ENCODE results near the gene CYP2D6. TPM values are rescaled to one million over a fixed set of nuclear protein-coding genes. Genes with fewer than 3 reads are reported as not detected.

The CYP2D6 gene
- total and polyA plus RNA-seq, 2 of the 8 experiments (the other 6 are each of a cell fraction or from before 2014, with no cell fraction given) = 0.93 to 1.7 TPM

- Histone ChIP-seq H3K18ac (ENCODE audit: extremely low read depth, low read length) (no peak overlapping the region), H3K23ac (ENCODE audit: insufficient read length) (no peak overlapping the region), H3K9ac (replicated peaks in 1 of 4; ENCODE audit: extremely low read depth in 1 of 4, low read depth in 3 of 4, low read length in 3 of 4) (no peak overlapping the region), H4K20me1 (replicated peaks in 1 of 2; ENCODE audit: control insufficient read depth in 1 of 2, insufficient read depth in 2 of 2, low read length in 2 of 2) (peaks cover 10 to 20% of the 10 kb centered on the region in 2 experiments), H2BK120ac (replicated peaks; ENCODE audit: low read depth, low read length) (no peak overlapping the region), H3K36me3 (ENCODE audit: control insufficient read depth in 2 of 4, insufficient read depth in 4 of 4, low read length in 3 of 4) (no peaks in the 10 kb centered on the region), H2BK12ac (ENCODE audit: low read depth, low read length) (no peak overlapping the region), H3K4ac (replicated peaks; ENCODE audit: insufficient read length, low read depth, low read length) (no peak overlapping the region), H2BK20ac (ENCODE audit: low read length) (no peak overlapping the region), H3K27me3 (replicated peaks in 1 of 4; ENCODE audit: control insufficient read depth in 3 of 4, extremely low read depth in 1 of 4, insufficient read depth in 3 of 4, low read length in 3 of 4) (no peaks in the 10 kb centered on the region), H2BK5ac (ENCODE audit: low read depth, low read length) (no peak overlapping the region), H4K91ac (replicated peaks; ENCODE audit: insufficient read length, low read length) (no peak overlapping the region), H3K23me2 (ENCODE audit: low read depth, low read length) (no peaks in the 10 kb centered on the region), H3K4me1 (replicated peaks in 1 of 4; ENCODE audit: control insufficient read depth in 3 of 4, insufficient read depth in 4 of 4, low read length in 3 of 4) (peaks cover 0 to 5% (median 1%) of the 10 kb centered on the region in 4 experiments; a peak in 3 of 7 replicates), H3K79me2 (ENCODE audit: control insufficient read depth in 1 of 2, insufficient read depth in 2 of 2, low read length in 2 of 2) (peaks cover 0 to 17% of the 10 kb centered on the region in 2 experiments; a peak in 2 of 4 replicates), H4K5ac (ENCODE audit: insufficient read length, low read depth, low read length) (no peak overlapping the region), H3K4me3 (ENCODE audit: extremely low read depth in 1 of 4, insufficient read depth in 2 of 4, low read depth in 3 of 4, low read length in 4 of 4) (no peak overlapping the region), H3K79me1 (ENCODE audit: low read depth, low read length) (peaks cover 10% of the 10 kb centered on the region; the same call in 1 of the 2 replicates), H3K27ac (ENCODE audit: low read depth, low read length) (no peak overlapping the region), H3K9me3 (ENCODE audit: insufficient read depth in 2 of 2, low read depth in 1 of 2, low read length in 1 of 2) (no peaks in the 10 kb centered on the region), H4K8ac (ENCODE audit: extremely low read depth, insufficient read depth, low read length) (no peak overlapping the region), H3K4me2 (ENCODE audit: insufficient read depth in 1 of 2, low read depth in 2 of 2, low read length in 2 of 2) (no peak overlapping the region), H3K14ac (ENCODE audit: insufficient read length) (no peak overlapping the region), H2BK15ac (ENCODE audit: low read length) (no peak overlapping the region), H3K56ac (replicated peaks; ENCODE audit: insufficient read length, low read depth, low read length) (no peak overlapping the region), H2AFZ (ENCODE audit: low read length) (no peak overlapping the region), H2AK5ac (ENCODE audit: low read depth, low read length) (no peak overlapping the region)
- POLR2A ChIA-PET (ENCODE audit: partially characterized antibody) = interaction anchor here (1.0 to 2.2 kb wide), 4 partner anchors 8 to 266 kb away, joined by 3 to 4 read pairs (median 4); no protein-coding TSS in a partner anchor
- 88% methylated on average over 5 of the region's 5 CpGs; no CpG with 5 or more reads in 1 of the 2 experiments for WGBS, 2 experiments (ENCODE audit: extremely low coverage in 1 of 2, insufficient coverage in 1 of 2, insufficient read length in 1 of 2, insufficient replicate concordance in 2 of 2, low coverage in 1 of 2, low lambda C conversion rate in 2 of 2, missing lambda C conversion rate in 1 of 2)
- no peak for DNase-seq (ENCODE audit: low read depth in 1 of 2, low spot score in 2 of 2)
- FAIRE-seq = no peak
- CTCF ChIA-PET (ENCODE audit: partially characterized antibody) = interaction anchor here (0.6 to 3.1 kb wide), 21 partner anchors 8 to 293 kb away, joined by 3 to 41 read pairs (median 6); no protein-coding TSS in a partner anchor
- TF ChIP-seq BACH1 (IDR thresholded peaks at IDR 0.05; ENCODE audit: low read length) (no peak), HDAC6 (IDR thresholded peaks at IDR 0.05; ENCODE audit: low read depth, low read length) (no peak), FOSL1 (IDR thresholded peaks at IDR 0.05; ENCODE audit: insufficient read depth, low read depth, low read length) (no peak), MAX (IDR thresholded peaks at IDR 0.05) (no peak), SIN3A (conservative IDR thresholded peaks at IDR 0.05 in 1 of 2, IDR thresholded peaks at IDR 0.05 in 1 of 2; ENCODE audit: low read depth in 1 of 2, low read length in 2 of 2) (no peak)
These were observed 40.3 kb upstream of the CYP2D6 start for GRCh38 chr22:42170946-42171345.

Data from H1 (cell line).